ENCODE data around the gene SF3B5. TPM values are rescaled to one million over a fixed set of nuclear protein-coding genes. Genes with fewer than 3 reads are reported as not detected.

The SF3B5 gene
- total and polyA plus RNA-seq, 9 of the 15 experiments (the other 6 are each of a cell fraction or from before 2014, with no cell fraction given): 238 to 1,211 (median 407) TPM

GRCh38 chr6:144063744-144064401 is 31.5 kb downstream of the SF3B5 start (continued):
- TF ChIP-seq, protein P1, sequence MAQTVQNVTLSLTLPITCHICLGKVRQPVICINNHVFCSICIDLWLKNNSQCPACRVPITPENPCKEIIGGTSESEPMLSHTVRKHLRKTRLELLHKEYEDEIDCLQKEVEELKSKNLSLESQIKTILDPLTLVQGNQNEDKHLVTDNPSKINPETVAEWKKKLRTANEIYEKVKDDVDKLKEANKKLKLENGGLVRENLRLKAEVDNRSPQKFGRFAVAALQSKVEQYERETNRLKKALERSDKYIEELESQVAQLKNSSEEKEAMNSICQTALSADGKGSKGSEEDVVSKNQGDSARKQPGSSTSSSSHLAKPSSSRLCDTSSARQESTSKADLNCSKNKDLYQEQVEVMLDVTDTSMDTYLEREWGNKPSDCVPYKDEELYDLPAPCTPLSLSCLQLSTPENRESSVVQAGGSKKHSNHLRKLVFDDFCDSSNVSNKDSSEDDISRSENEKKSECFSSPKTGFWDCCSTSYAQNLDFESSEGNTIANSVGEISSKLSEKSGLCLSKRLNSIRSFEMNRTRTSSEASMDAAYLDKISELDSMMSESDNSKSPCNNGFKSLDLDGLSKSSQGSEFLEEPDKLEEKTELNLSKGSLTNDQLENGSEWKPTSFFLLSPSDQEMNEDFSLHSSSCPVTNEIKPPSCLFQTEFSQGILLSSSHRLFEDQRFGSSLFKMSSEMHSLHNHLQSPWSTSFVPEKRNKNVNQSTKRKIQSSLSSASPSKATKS (CRISPR knock-in tag; IDR thresholded peaks at IDR 0.05): no peak
- TF ChIP-seq NELFE (IDR thresholded peaks at IDR 0.05; ENCODE audit: insufficient read depth, insufficient read length) (peak; percentile 37), CHD4 (IDR thresholded peaks at IDR 0.05; ENCODE audit: insufficient read depth, insufficient replicate concordance, low read depth, low read length, poor library complexity, severe bottlenecking) (no peak), PTRF (tag; IDR thresholded peaks at IDR 0.05) (no peak), XRCC5 (IDR thresholded peaks at IDR 0.05; ENCODE audit: low read depth, low read length) (no peak), SPI1 (IDR thresholded peaks at IDR 0.05; ENCODE audit: borderline replicate concordance, low read depth, low read length) (peak; percentile 86), DPF2 (IDR thresholded peaks at IDR 0.05) (no peak), ZNF384 (IDR thresholded peaks at IDR 0.05; ENCODE audit: low read depth, low read length) (no peak; the same call in 1 of the 2 replicates), TAF7 (tag; IDR thresholded peaks at IDR 0.05) (no peak), MTA3 (IDR thresholded peaks at IDR 0.05; ENCODE audit: borderline replicate concordance) (peak; percentile 89), KLF6 (CRISPR knock-in tag; IDR thresholded peaks at IDR 0.05; ENCODE audit: borderline replicate concordance) (no peak), TSHZ1 (CRISPR knock-in tag; IDR thresholded peaks at IDR 0.05) (no peak), ARID3A (IDR thresholded peaks at IDR 0.05; ENCODE audit: borderline replicate concordance, low read depth, low read length) (no peak), KDM1A (IDR thresholded peaks at IDR 0.05) (no peak), FOSL1 (tag; conservative IDR thresholded peaks at IDR 0.05) (peak; percentile 38; the same call in 1 of the 2 replicates), ZNF707 (CRISPR knock-in tag; conservative IDR thresholded peaks at IDR 0.05) (no peak), ZNF274 (IDR thresholded peaks at IDR 0.05; ENCODE audit: borderline replicate concordance, low read depth, low read length) (no peak), KLF13 (tag; IDR thresholded peaks at IDR 0.05; ENCODE audit: borderline replicate concordance, low read depth) (no peak; the same call in none of the 2 replicates), SMARCB1 (IDR thresholded peaks at IDR 0.05; ENCODE audit: insufficient read length, low read depth) (no peak), SAFB2 (IDR thresholded peaks at IDR 0.05; ENCODE audit: borderline replicate concordance, low read depth, low read length, severe bottlenecking) (no peak), ZNF347 (CRISPR knock-in tag; IDR thresholded peaks at IDR 0.05; ENCODE audit: low read depth) (no peak), IRF2 (CRISPR knock-in tag; IDR thresholded peaks at IDR 0.05) (no peak)
